Embryonic facial prominence (tissue), 1 donor: ENCODE data around the gene TLR7.

ENCODE experiments used
- DNase-seq: peaks from one replicate; pipeline ENCODE4 v3.0.0-alpha.2; 2016; ENCODE audit errors: extremely low spot score

Gene TLR7

GRCh38 chrX:12866451-12867377 is at the start of gene TLR7:
Gene TLR7, plus strand, starts transcription at chrX:12867072. Its CDS starts 507 bp downstream, at chrX:12867579.
- DNase-seq, result no peak

- no peak for DNase-seq
Measured at GRCh38 chrX:12817528-12817927, 49.3 kb upstream of the TLR7 start.

- no peak for DNase-seq
Measured at GRCh38 chrX:12819222-12819621, 47.6 kb upstream of the TLR7 start.

DNA sequence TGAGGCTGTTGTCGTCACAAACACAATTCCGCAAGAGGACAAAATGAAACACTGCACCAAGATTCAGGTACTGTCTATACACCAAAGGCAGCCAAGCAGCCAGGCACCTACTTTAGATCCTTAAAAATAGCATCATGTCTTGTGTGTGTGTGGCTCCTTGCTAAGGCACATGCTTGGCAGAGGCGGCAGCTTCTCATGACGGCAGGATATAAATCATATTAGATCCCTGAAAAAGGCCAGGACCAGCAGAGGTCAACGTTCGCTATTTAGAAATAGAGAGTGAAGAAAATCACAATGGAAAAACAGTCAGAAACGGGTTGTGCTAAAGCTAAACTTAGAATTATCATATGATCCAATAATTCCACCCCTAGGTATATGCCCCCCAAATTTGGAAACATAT is 46.1 kb upstream of the TLR7 start:
- no peak for DNase-seq

- no peak for DNase-seq
Measured at GRCh38 chrX:12824944-12825343, 41.9 kb upstream of the TLR7 start.

DNA sequence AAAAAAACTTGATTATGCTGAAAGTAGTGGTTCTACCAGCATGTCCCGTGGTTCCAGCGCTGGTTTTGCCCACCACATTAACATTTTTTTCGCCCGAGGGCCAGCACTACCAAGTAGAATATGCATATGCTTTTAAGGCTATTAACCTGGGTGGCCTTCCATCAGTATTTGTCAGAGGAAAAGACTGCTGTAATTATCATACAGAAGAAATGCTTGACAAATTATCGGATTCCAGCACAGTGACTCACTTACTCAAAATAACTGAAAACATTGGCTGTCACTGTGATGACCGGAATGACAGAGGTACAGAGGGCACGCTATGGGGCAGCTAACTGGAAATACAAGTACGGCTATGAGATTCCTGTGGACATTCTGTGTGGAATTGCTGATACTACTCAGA is 41.1 kb upstream of the TLR7 start:
- DNase-seq, result no peak

DNA sequence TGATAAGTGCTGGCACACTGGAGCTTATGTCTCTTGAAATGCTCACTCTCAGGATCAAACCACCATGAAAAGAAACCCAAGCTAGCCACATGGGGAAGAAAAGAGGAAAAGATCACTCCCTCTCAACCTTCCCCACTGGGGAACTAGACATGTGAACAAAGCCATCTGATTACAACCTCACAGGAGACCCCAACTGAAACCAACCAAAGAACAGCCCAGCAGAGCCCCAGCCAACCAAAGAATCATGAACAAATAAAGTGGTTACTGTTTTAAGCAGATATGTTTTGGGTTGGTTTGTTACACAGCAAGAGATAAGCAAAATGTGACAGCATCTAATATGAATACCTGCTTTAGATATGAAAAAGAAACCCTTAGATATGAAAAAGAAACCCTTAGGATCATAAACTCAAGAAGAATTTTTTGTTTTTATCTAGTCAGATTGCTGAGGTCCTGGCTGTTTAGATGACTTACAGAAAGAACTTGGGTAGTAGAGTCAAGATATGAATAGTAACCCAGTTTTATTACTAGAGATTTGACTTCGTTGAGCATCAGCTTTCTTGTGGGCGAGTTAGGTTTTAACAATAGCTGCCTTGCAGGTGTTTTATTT is 23.7 kb upstream of the TLR7 start:
- DNase-seq, result no peak

- no peak for DNase-seq
Measured at GRCh38 chrX:12843668-12844279, 23.1 kb upstream of the TLR7 start.

DNA sequence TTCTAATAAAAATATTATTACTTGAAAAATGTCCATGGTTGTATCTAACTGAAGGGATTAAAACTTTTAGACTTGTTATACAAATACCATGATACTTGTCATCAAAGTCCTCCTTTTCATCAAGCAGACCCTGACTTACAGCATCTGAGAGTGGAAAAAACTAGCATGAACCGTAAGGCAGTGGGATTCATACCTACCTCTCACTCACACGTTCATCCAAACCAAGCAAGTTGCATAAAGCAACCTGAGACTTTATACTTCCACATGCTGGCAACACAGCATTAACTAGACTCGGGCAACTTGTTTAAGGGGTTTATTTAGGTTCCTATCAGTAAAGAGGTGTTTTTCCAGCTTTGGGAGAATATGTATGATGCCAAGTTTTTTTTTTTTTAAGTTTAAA is 22.6 kb upstream of the TLR7 start:
- no peak for DNase-seq

- no peak for DNase-seq
Measured at GRCh38 chrX:12865359-12865758, 1.5 kb upstream of the TLR7 start.

DNA sequence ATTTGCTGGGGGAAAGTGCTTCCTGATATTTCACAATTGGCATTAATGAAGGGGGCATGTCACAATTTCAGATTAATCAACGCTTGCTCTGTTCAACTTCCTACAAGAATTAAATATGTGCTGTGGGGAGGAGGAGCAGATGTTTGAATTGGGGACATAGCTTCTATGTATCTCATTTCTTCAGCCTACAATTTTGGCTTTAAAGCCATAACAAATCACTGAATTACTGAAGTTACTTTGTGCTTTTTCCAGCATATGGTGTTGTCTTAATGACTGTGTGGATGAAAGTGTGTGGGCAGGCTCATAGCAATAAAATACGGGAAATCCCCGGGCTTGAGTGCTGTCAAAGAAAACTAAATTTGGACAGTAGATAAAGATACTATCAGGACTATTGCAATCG is 813 bp downstream of the TLR7 start:
- no peak for DNase-seq

- no peak for DNase-seq
Measured at GRCh38 chrX:12868747-12869146, 1.9 kb downstream of the TLR7 start.

- DNase-seq, result no peak
Measured at GRCh38 chrX:12871257-12871656, 4.4 kb downstream of the TLR7 start.

DNA sequence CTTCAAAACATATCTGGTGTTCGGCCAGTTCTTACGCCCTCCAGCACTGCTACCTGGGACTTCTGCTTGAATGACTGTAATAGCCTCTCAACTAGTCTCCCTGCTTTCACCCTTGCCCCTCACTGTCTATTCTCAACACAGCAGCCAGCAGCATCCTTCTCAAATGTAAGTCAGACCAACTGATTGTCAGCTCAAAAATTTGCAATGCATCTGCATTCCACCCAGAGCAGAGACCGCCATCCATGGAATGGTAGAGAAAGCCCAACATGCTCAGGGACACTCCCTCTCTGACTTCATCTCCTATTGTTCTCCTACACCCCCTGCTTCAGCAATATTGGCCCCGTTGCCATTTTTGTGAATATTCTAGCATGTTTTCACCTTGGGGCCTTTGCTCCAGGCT is 5.9 kb downstream of the TLR7 start:
- no peak for DNase-seq

DNA sequence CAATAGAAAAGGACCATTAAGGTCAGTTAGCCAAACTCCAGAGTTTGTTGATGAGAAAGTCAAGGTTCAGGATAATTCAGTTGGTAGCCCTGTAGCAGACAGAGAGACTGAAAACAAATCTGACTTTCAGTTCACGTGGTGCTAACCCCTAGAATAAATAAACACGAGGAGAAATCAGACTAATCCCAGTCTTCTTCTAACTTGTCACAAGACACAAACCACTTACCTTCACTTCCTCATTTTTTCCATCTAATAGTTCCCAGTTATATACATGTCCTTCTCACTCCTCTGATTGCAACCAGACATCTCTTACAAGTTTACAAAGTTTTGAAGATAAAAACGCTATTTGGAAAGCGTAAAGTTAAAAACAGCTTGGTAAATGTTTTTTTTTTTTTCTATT is 7.7 kb downstream of the TLR7 start:
- DNase-seq, result no peak

- DNase-seq, result no peak
Measured at GRCh38 chrX:12877386-12877785, 10.5 kb downstream of the TLR7 start.

- DNase-seq, result no peak
Measured at GRCh38 chrX:12878536-12878935, 11.7 kb downstream of the TLR7 start.

GRCh38 chrX:12881914-12882313 is 15.0 kb downstream of the TLR7 start:
- no peak for DNase-seq

- DNase-seq, result no peak
Measured at GRCh38 chrX:12885508-12885907, 18.6 kb downstream of the TLR7 start.

- DNase-seq, result no peak
Measured at GRCh38 chrX:12886545-12886944, 19.7 kb downstream of the TLR7 start.

DNA sequence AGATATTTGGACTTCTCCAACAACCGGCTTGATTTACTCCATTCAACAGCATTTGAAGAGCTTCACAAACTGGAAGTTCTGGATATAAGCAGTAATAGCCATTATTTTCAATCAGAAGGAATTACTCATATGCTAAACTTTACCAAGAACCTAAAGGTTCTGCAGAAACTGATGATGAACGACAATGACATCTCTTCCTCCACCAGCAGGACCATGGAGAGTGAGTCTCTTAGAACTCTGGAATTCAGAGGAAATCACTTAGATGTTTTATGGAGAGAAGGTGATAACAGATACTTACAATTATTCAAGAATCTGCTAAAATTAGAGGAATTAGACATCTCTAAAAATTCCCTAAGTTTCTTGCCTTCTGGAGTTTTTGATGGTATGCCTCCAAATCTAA is 20.3 kb downstream of the TLR7 start:
- DNase-seq, result no peak

GRCh38 chrX:12887767-12888166 is 20.9 kb downstream of the TLR7 start:
- DNase-seq, result no peak

DNA sequence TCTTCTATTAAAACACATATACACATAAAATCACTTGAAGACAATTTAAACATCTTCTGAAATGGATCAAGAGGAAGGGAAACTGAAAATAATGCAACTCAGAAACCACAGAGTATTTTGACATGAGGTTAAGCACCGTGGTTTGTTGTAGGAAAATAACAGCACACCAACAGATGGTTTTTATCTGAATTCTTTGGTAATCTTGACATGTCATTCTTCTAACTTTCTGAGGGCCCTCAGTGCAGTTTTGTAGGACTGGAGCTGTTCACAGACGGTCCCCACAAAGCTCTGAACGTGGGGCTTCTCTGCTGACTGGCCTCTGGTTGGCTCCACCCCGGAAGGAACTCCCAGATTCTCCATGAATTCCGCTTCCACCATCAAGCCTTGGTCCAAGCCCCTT is 23.6 kb downstream of the TLR7 start:
- no peak for DNase-seq
